ENCODE data around the gene NECTIN4. TPM values are rescaled to one million over a fixed set of nuclear protein-coding genes. Genes with fewer than 3 reads are reported as not detected.
"Not testable (repeated sequence)": the region's sequence is repeated elsewhere in the genome, so short reads cannot be mapped to it uniquely, and the experiment has no call there.

The NECTIN4 gene
- total RNA-seq, 1 experiment from 2014 or later: 8.8 TPM

GRCh38 chr1:161069241-161069640 lies 20.1 kb downstream of the NECTIN4 start:
- no peak overlapping the region for H2AFZ ChIP-seq
- H3K4me2 ChIP-seq: no peak overlapping the region
- no peak for DNase-seq
- H3K9me3 ChIP-seq (ENCODE audit: insufficient read depth, low read depth): no peaks in the 10 kb centered on the region
- ChIA-PET CTCF (interaction anchor here (0.9 kb wide), 1 partner anchor 72 kb away, joined by 3 read pairs; no protein-coding TSS in a partner anchor), POLR2A (ENCODE audit: unreplicated experiment) (no interaction called here)
- H4K20me1 ChIP-seq (ENCODE audit: insufficient read depth): no peaks in the 10 kb centered on the region
- no TSS peak for BruUV-seq (replicated peaks)
- H3K27me3 ChIP-seq (ENCODE audit: insufficient read depth, low read depth): no peaks in the 10 kb centered on the region
- no peaks in the 10 kb centered on the region; the same call in none of the 2 replicates for H3F3A ChIP-seq (ENCODE audit: insufficient read depth, low read depth)
- intact Hi-C loops (cut with micrococcal nuclease; ENCODE audit: unreplicated experiment): no loop called here
- H3K36me3 ChIP-seq (ENCODE audit: low read depth): no peaks in the 10 kb centered on the region
- H3K9me2 ChIP-seq (ENCODE audit: insufficient read depth): no peaks in the 10 kb centered on the region
- H3K27ac ChIP-seq: no peak overlapping the region
- no peaks in the 10 kb centered on the region for H3K79me2 ChIP-seq (ENCODE audit: low read depth)
- no peak overlapping the region for H3K4me3 ChIP-seq
- no peaks in the 10 kb centered on the region for H3K4me1 ChIP-seq (replicated peaks; ENCODE audit: insufficient read depth)
- TF ChIP-seq CTCF (conservative IDR thresholded peaks at IDR 0.05): no peak
- no peak for TF ChIP-seq EZH2 (IDR thresholded peaks at IDR 0.05; ENCODE audit: low read depth)

DNA sequence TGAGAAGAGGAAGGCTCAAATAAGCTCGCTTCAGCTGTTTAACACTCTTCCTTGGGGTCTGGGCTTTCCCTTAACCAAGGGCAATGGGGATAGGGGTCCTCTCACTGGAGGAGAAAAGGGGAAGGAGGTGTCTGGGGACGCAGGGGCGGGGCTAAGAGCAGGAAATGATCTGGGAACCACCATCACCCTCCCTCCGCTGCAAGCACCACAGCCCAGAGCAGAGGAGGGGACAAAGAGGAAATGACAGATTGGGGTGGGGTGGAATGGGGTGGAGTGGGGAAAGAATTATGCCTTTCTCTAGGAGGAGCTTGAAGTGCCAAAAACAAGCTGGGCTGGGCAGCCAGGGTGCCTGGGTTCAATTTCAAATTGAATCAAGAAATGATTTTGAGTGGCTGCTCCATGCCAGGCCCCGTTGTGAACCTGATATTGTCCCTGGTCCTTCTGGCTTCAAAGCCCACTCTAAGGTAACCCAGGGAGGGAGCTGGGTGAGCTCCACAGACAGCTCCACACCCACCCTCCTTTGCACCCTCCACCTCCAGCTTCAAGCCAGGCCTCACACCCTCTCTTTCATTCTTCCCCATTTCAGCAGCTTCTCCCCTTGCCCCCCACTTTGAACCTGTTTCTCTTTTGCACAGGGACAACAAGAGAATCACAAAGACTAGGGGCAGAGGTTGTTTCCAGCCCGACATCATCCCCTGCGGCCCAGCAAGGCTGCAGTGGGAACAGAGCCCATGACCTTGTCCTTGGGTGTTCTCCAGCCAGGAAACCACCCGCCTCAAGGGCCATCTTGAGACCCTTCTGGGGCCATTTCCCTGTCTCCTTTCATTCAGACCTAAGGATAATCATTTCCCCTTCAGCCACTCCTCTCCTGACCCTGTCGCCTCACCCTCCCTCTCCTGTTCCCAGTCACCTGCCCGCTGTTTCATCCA lies 20.8 kb downstream of the NECTIN4 start:
- Histone ChIP-seq H4K20me1 (ENCODE audit: insufficient read depth) (no peaks in the 10 kb centered on the region), H3F3A (ENCODE audit: insufficient read depth, low read depth) (no peaks in the 10 kb centered on the region; the same call in none of the 2 replicates), H3K9me2 (ENCODE audit: insufficient read depth) (no peaks in the 10 kb centered on the region), H3K27me3 (ENCODE audit: insufficient read depth, low read depth) (no peaks in the 10 kb centered on the region), H2AFZ (no peak overlapping the region), H3K79me2 (ENCODE audit: low read depth) (no peaks in the 10 kb centered on the region), H3K27ac (no peak overlapping the region), H3K4me1 (replicated peaks; ENCODE audit: insufficient read depth) (no peaks in the 10 kb centered on the region), H3K36me3 (ENCODE audit: low read depth) (no peaks in the 10 kb centered on the region), H3K4me2 (no peak overlapping the region), H3K4me3 (no peak overlapping the region), H3K9me3 (ENCODE audit: insufficient read depth, low read depth) (no peaks in the 10 kb centered on the region)
- no TSS peak for BruUV-seq (replicated peaks)
- ChIA-PET POLR2A (ENCODE audit: unreplicated experiment) (no interaction called here), CTCF (interaction anchor here (0.6 to 0.9 kb wide), 3 partner anchors 27 to 71 kb away, joined by 3 read pairs; no protein-coding TSS in a partner anchor)
- intact Hi-C loops (cut with micrococcal nuclease; ENCODE audit: unreplicated experiment): no loop called here
- no peak for TF ChIP-seq EZH2 (IDR thresholded peaks at IDR 0.05; ENCODE audit: low read depth)
- no peak for TF ChIP-seq CTCF (conservative IDR thresholded peaks at IDR 0.05)
- no peak for DNase-seq

DNA sequence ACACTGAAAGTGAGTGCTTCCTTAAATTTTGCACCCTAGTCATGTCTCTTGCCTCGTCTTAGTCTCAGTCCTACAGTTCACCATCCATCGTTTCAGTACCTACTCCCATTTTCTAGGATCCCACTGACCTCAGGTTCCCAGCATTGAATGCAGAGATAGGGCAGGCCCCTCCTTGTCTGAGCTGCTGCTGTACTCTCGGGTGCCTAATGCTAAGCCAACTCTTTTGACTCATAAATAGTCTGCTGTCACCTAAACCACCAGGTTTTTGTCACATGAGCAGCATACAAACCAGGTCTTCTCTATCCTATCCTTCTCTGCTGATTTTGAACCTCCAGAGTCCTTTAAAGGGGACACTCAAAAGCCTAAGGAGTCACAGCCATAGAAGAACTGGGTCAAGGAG lies 22.7 kb downstream of the NECTIN4 start:
- no peaks in the 10 kb centered on the region for H3K27me3 ChIP-seq (ENCODE audit: insufficient read depth, low read depth)
- ChIA-PET POLR2A (ENCODE audit: unreplicated experiment) (no interaction called here), CTCF (no interaction called here)
- H3K36me3 ChIP-seq (ENCODE audit: low read depth): no peaks in the 10 kb centered on the region
- no peak overlapping the region for H3K4me3 ChIP-seq
- no peak for DNase-seq
- no peaks in the 10 kb centered on the region for H4K20me1 ChIP-seq (ENCODE audit: insufficient read depth)
- H3K9me2 ChIP-seq (ENCODE audit: insufficient read depth): no peaks in the 10 kb centered on the region
- intact Hi-C loops (cut with micrococcal nuclease; ENCODE audit: unreplicated experiment): no loop called here
- H3K4me2 ChIP-seq: no peak overlapping the region
- BruUV-seq (replicated peaks): no TSS peak
- H3K9me3 ChIP-seq (ENCODE audit: insufficient read depth, low read depth): no peaks in the 10 kb centered on the region
- no peaks in the 10 kb centered on the region; the same call in none of the 2 replicates for H3F3A ChIP-seq (ENCODE audit: insufficient read depth, low read depth)
- no peaks in the 10 kb centered on the region for H3K79me2 ChIP-seq (ENCODE audit: low read depth)
- no peak overlapping the region for H3K27ac ChIP-seq
- TF ChIP-seq CTCF (conservative IDR thresholded peaks at IDR 0.05): no peak
- TF ChIP-seq EZH2 (IDR thresholded peaks at IDR 0.05; ENCODE audit: low read depth): no peak
- H2AFZ ChIP-seq: no peak overlapping the region
- H3K4me1 ChIP-seq (replicated peaks; ENCODE audit: insufficient read depth): no peaks in the 10 kb centered on the region

DNA sequence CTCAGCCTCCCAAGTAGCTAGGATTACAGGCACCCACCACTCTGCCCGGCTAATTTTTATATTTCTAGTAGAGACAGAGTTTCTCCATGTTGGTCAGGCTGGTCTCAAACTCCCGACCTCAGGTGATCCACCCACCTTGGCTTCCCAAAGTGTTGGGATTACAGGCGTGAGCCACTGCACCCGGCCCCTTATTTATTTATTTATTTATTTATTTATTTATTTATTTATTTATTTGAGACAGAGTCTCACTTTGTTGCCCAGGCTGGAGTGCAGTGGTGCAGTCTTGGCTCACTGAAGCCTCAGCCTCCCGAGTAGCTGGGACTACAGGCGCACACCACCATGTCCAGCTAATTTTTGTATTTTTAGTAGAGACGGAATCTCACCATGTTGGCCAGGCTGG lies 23.7 kb downstream of the NECTIN4 start:
- H3K27ac ChIP-seq; DNase-seq; H3K4me3 ChIP-seq; H3K79me2 ChIP-seq (ENCODE audit: low read depth); H3K4me2 ChIP-seq; H3K27me3 ChIP-seq (ENCODE audit: insufficient read depth, low read depth); H3K9me3 ChIP-seq (ENCODE audit: insufficient read depth, low read depth); H3K36me3 ChIP-seq (ENCODE audit: low read depth); BruUV-seq (replicated peaks); H3K9me2 ChIP-seq (ENCODE audit: insufficient read depth); POLR2A ChIA-PET (ENCODE audit: unreplicated experiment); CTCF ChIA-PET; H3K4me1 ChIP-seq (replicated peaks; ENCODE audit: insufficient read depth); H2AFZ ChIP-seq; H3F3A ChIP-seq (ENCODE audit: insufficient read depth, low read depth); H4K20me1 ChIP-seq (ENCODE audit: insufficient read depth); intact Hi-C loops (cut with micrococcal nuclease; ENCODE audit: unreplicated experiment): not testable (repeated sequence)

- POLR2A ChIA-PET (ENCODE audit: unreplicated experiment): not testable (repeated sequence)
Measured at GRCh38 chr1:161063936-161064335, 25.4 kb downstream of the NECTIN4 start.

More at GRCh38 chr1:161063936-161064335, 25.4 kb downstream of the NECTIN4 start:
- intact Hi-C loops (cut with micrococcal nuclease; ENCODE audit: unreplicated experiment); H3K4me3 ChIP-seq; H3K9me3 ChIP-seq (ENCODE audit: insufficient read depth, low read depth); DNase-seq; BruUV-seq (replicated peaks); H3K4me2 ChIP-seq; H3K27ac ChIP-seq; H4K20me1 ChIP-seq (ENCODE audit: insufficient read depth); H3K27me3 ChIP-seq (ENCODE audit: insufficient read depth, low read depth); H3K79me2 ChIP-seq (ENCODE audit: low read depth); H3K9me2 ChIP-seq (ENCODE audit: insufficient read depth); H3K36me3 ChIP-seq (ENCODE audit: low read depth); CTCF ChIA-PET; H2AFZ ChIP-seq; H3K4me1 ChIP-seq (replicated peaks; ENCODE audit: insufficient read depth); H3F3A ChIP-seq (ENCODE audit: insufficient read depth, low read depth): not testable (repeated sequence)
